HCT116 (cell line): ENCODE data around the gene TMCC1. TPM values are rescaled to one million over a fixed set of nuclear protein-coding genes. Genes with fewer than 3 reads are reported as not detected.
"Not testable (repeated sequence)": the region's sequence is repeated elsewhere in the genome, so short reads cannot be mapped to it uniquely, and the experiment has no call there.

Experiments
- ATAC-seq: fragments of 200-7000 bp; cut with Tn5 transposase; 2 replicates; pipeline ENCODE4 v1.9.1; 2020; ENCODE audit warnings: mild to moderate bottlenecking, moderate library complexity
- BruUV-seq: library from RNA; stranded (reverse); fragments of 400-500 nt; replicated peaks from 2 replicates; lab custom pipeline; 2021; lab: Mats Ljungman, UMichigan
- CTCF ChIA-PET: fragments of 300-600 bp; sonication (Branson Sonifier 250); formaldehyde crosslinking; loops from one replicate; lab custom pipeline; 2021; ENCODE audit warnings: antibody characterized with exemption; lab: Charles Lee
- POLR2A ChIA-PET: fragments of 300-600, 350-600 bp; sonication (Branson Sonifier 250); formaldehyde crosslinking; loops from one replicate; lab custom pipeline; 2021; ENCODE audit warnings: antibody characterized with exemption; lab: Charles Lee
- RAD21 ChIA-PET, 2 experiments: fragments of 300-600 bp; sonication (Branson Sonifier 250); formaldehyde crosslinking; loops; one replicate each; lab custom pipeline; 2023; ENCODE audit warnings: low total read pairs in 2 of 2; ENCODE audit not compliant: uncharacterized antibody in 2 of 2, unreplicated experiment in 2 of 2, low non-redundant PET in 1 of 2; lab: Charles Lee
- DNase-seq: peaks from one replicate; pipeline ENCODE4 v3.0.0-alpha.2; 2010; ENCODE audit warnings: low read depth, low spot score
- H2AFZ ChIP-seq: fragments of 200-600 bp; shearing (Covaris generic), sonication (generic); 2 replicates; pipeline ENCODE4 v1.6.1; 2017; ENCODE audit warnings: low read depth, mixed run types, mixed read lengths, antibody characterized with exemption, low read length; ENCODE audit not compliant: poor library complexity, severe bottlenecking
- H3K27ac ChIP-seq: 2 replicates; pipeline ENCODE4 v1.5.1; 2012; ENCODE audit warnings: low read depth, low read length
- H3K27me3 ChIP-seq: fragments of 200-600 bp; sonication (generic); 2 replicates; pipeline ENCODE4 v1.6.1; 2016; ENCODE audit warnings: mixed run types, low read length, mixed read lengths; ENCODE audit not compliant: insufficient read depth
- H3K36me3 ChIP-seq, 2 experiments: fragments of 200-500 bp in 1 of 2; fragments of 200-600 bp in 1 of 2; sonication (Bioruptor generic) in 1 of 2; sonication (generic) in 1 of 2; 2 replicates each; pipeline versions ENCODE4 v1.5.1 to v1.6.1; 2014 to 2016; ENCODE audit warnings: low read length in 2 of 2, inconsistent platforms in 1 of 2, mixed read lengths in 1 of 2, mixed run types in 1 of 2; ENCODE audit not compliant: insufficient read depth in 2 of 2, control insufficient read depth in 1 of 2
- H3K4me1 ChIP-seq, 2 experiments: fragments of 200-600 bp in 1 of 2; sonication (generic) in 1 of 2; 2 replicates each; pipeline versions ENCODE4 v1.5.1 to v1.6.1; 2012 to 2017; ENCODE audit warnings: low read length in 2 of 2, inconsistent platforms in 1 of 2, mild to moderate bottlenecking in 1 of 2, mixed read lengths in 1 of 2, mixed run types in 1 of 2, moderate library complexity in 1 of 2; ENCODE audit not compliant: insufficient read depth in 2 of 2, control insufficient read depth in 1 of 2
- H3K4me2 ChIP-seq: fragments of 200-600 bp; sonication (generic); 2 replicates; pipeline ENCODE4 v1.6.1; 2017; ENCODE audit warnings: mixed run types, low read length, mixed read lengths
- H3K4me3 ChIP-seq, 2 experiments: fragments of 200-600 bp in 1 of 2; sonication (generic) in 1 of 2; replicated peaks in 1 of 2; 2 replicates each; pipeline ENCODE4 v1.5.1; 2011 to 2016; ENCODE audit warnings: low read length in 2 of 2, control low read depth in 1 of 2, low read depth in 1 of 2, mild to moderate bottlenecking in 1 of 2, mixed read lengths in 1 of 2, mixed run types in 1 of 2
- H3K79me2 ChIP-seq: fragments of 200-600 bp; sonication (generic); 2 replicates; pipeline ENCODE4 v1.6.1; 2017; ENCODE audit warnings: mild to moderate bottlenecking, mixed run types, low read length, moderate library complexity, mixed read lengths; ENCODE audit not compliant: insufficient read depth
- H3K9ac ChIP-seq: fragments of 200-600 bp; sonication (generic); 2 replicates; pipeline ENCODE4 v1.6.1; 2016; ENCODE audit warnings: low read length, mixed read lengths
- H3K9me2 ChIP-seq: fragments of 200-600 bp; sonication (generic), shearing (Covaris generic); 2 replicates; pipeline ENCODE4 v1.6.1; 2017; ENCODE audit warnings: mixed run types, mild to moderate bottlenecking, moderate library complexity; ENCODE audit not compliant: insufficient read depth
- H3K9me3 ChIP-seq, 2 experiments: fragments of 200-500 bp in 1 of 2; fragments of 200-600 bp in 1 of 2; sonication (Bioruptor generic) in 1 of 2; sonication (generic) in 1 of 2; 2 replicates each; pipeline ENCODE4 v1.6.1; 2014 to 2017; ENCODE audit warnings: low read length in 2 of 2, mixed read lengths in 2 of 2, inconsistent platforms in 1 of 2, low read depth in 1 of 2, mild to moderate bottlenecking in 1 of 2, mixed run types in 1 of 2, moderate library complexity in 1 of 2; ENCODE audit not compliant: control insufficient read depth in 1 of 2, insufficient read depth in 1 of 2
- H4K20me1 ChIP-seq: fragments of 200-600 bp; sonication (generic), shearing (Covaris generic); 2 replicates; pipeline ENCODE4 v1.6.1; 2017; ENCODE audit warnings: mixed run types, mild to moderate bottlenecking, moderate library complexity; ENCODE audit not compliant: insufficient read depth
- ATF3 ChIP-seq: IDR thresholded peaks from 2 replicates; pipeline ENCODE4 v1.6.1; 2012
- JUND ChIP-seq: IDR thresholded peaks from 2 replicates; pipeline ENCODE4 v1.6.1; 2012
- ZNF274 ChIP-seq: fragments of 200-500 bp; sonication (Bioruptor generic); IDR thresholded peaks from 2 replicates; pipeline ENCODE4 v1.6.1; 2014; ENCODE audit warnings: mild to moderate bottlenecking, low read depth, low read length, inconsistent platforms
- intact Hi-C: fragments of 100-400 bp; cut with micrococcal nuclease; formaldehyde crosslinking; loops from 2 replicates; pipeline ENCODE4 v1.10.0; 2022
- total RNA-seq: library from RNA; stranded (reverse); gene quantifications from one replicate; pipeline ENCODE4 v1.2.1, GENCODE V29; 2021; ENCODE audit not compliant: unreplicated experiment

Gene TMCC1
- total RNA-seq, 1 experiment from 2014 or later: 32.5 TPM

- H3K9me3 ChIP-seq: peaks cover 0 to 6% of the 10 kb centered on the region in 2 experiments; a peak in 3 of 4 replicates
Observed at GRCh38 chr3:129697229-129697969, 196.1 kb downstream of the TMCC1 start.

GRCh38 chr3:129696430-129696829 lies 197.1 kb downstream of the TMCC1 start:
- H3K4me3 ChIP-seq, RAD21 ChIA-PET, H3K27me3 ChIP-seq, CTCF ChIA-PET, H3K36me3 ChIP-seq, BruUV-seq, H3K9me2 ChIP-seq, H2AFZ ChIP-seq, H3K79me2 ChIP-seq, ATAC-seq, DNase-seq, H3K9me3 ChIP-seq, H3K27ac ChIP-seq, H3K9ac ChIP-seq, POLR2A ChIA-PET, intact Hi-C loops, H3K4me2 ChIP-seq, H4K20me1 ChIP-seq: not testable (repeated sequence)
- H3K4me1 ChIP-seq: peaks cover 0 to 10% of the 10 kb centered on the region in 2 experiments; a peak in 1 of 4 replicates

More at GRCh38 chr3:129697229-129697969, 196.1 kb downstream of the TMCC1 start:
- no TSS peak for BruUV-seq
- ChIA-PET POLR2A (no interaction called here), CTCF (no interaction called here), RAD21 (no interaction called here)
- ATAC-seq (no peak), DNase-seq (no peak)
- Histone ChIP-seq H3K4me2 (no peak overlapping the region), H3K9me2 (no peaks in the 10 kb centered on the region), H4K20me1 (no peaks in the 10 kb centered on the region), H3K4me1 (peaks cover 0 to 10% of the 10 kb centered on the region in 2 experiments; a peak in 1 of 4 replicates), H3K27me3 (no peaks in the 10 kb centered on the region), H3K27ac (no peak overlapping the region), H2AFZ (no peak overlapping the region), H3K79me2 (no peaks in the 10 kb centered on the region), H3K36me3 (no peaks in the 10 kb centered on the region), H3K4me3 (no peak overlapping the region), H3K9ac (no peak overlapping the region)
- no peak for TF ChIP-seq JUND
- TF ChIP-seq ATF3: no peak
- no peak for TF ChIP-seq ZNF274
- intact Hi-C loops: no loop called here
